ENCODE data around the gene DGUOK. TPM values are rescaled to one million over a fixed set of nuclear protein-coding genes. Genes with fewer than 3 reads are reported as not detected.
"Not testable (repeated sequence)": the region's sequence is repeated elsewhere in the genome, so short reads cannot be mapped to it uniquely, and the experiment has no call there.

The DGUOK gene
- total RNA-seq, 1 donor from 2014 or later: 18.1 TPM

- no peak for ATAC-seq
- DNase-seq: no peak
- intact Hi-C loops (cut with micrococcal nuclease): no loop called here
Measured at GRCh38 chr2:73897240-73897583, 29.5 kb upstream of the DGUOK start.

GRCh38 chr2:73897934-73898333, 28.7 kb upstream of the DGUOK start:
- no peak for DNase-seq
- intact Hi-C loops (cut with micrococcal nuclease): no loop called here
- no peak for ATAC-seq

GRCh38 chr2:73899801-73900336, 26.8 kb upstream of the DGUOK start:
- no peak for DNase-seq
- no peak for ATAC-seq
- intact Hi-C loops (cut with micrococcal nuclease): no loop called here

- ATAC-seq (no peak), DNase-seq (no peak)
- intact Hi-C loops (cut with micrococcal nuclease): no loop called here
Measured at GRCh38 chr2:73901143-73901542, 25.5 kb upstream of the DGUOK start.

GRCh38 chr2:73902284-73902683, 24.4 kb upstream of the DGUOK start:
- no peak for ATAC-seq
- no peak for DNase-seq
- intact Hi-C loops (cut with micrococcal nuclease): no loop called here

GRCh38 chr2:73903313-73903712, 23.4 kb upstream of the DGUOK start:
- ATAC-seq: no peak
- no peak for DNase-seq
- intact Hi-C loops (cut with micrococcal nuclease): no loop called here

GRCh38 chr2:73903949-73904613, 22.6 kb upstream of the DGUOK start:
- ATAC-seq; intact Hi-C loops (cut with micrococcal nuclease); DNase-seq: not testable (repeated sequence)

- DNase-seq (no peak), ATAC-seq (no peak)
- intact Hi-C loops (cut with micrococcal nuclease): no loop called here
Measured at GRCh38 chr2:73904952-73905351, 21.7 kb upstream of the DGUOK start.

- no peak for DNase-seq
Measured at GRCh38 chr2:73906847-73907505, 19.7 kb upstream of the DGUOK start.

GRCh38 chr2:73907840-73908452, 18.7 kb upstream of the DGUOK start:
- peak; percentile 63 for ATAC-seq
- intact Hi-C loops (cut with micrococcal nuclease): no loop called here
- DNase-seq: no peak

More at GRCh38 chr2:73906847-73907505, 19.7 kb upstream of the DGUOK start:
- ATAC-seq: no peak
- intact Hi-C loops (cut with micrococcal nuclease): no loop called here

GRCh38 chr2:73908689-73909652, 17.7 kb upstream of the DGUOK start:
- DNase-seq: no peak
- intact Hi-C loops (cut with micrococcal nuclease): no loop called here
- no peak for ATAC-seq

GRCh38 chr2:73910873-73911547, 15.7 kb upstream of the DGUOK start:
- intact Hi-C loops (cut with micrococcal nuclease): no loop called here
- ATAC-seq (no peak), DNase-seq (no peak)

- intact Hi-C loops (cut with micrococcal nuclease): no loop called here
- ATAC-seq: no peak
- no peak for DNase-seq
Measured at GRCh38 chr2:73911548-73912208, 15.0 kb upstream of the DGUOK start.

GRCh38 chr2:73913414-73914054, 13.1 kb upstream of the DGUOK start:
- ATAC-seq (no peak), DNase-seq (no peak)
- intact Hi-C loops (cut with micrococcal nuclease): no loop called here

GRCh38 chr2:73914667-73915066, 12.0 kb upstream of the DGUOK start:
- DNase-seq: no peak
- no peak for ATAC-seq
- intact Hi-C loops (cut with micrococcal nuclease): no loop called here

GRCh38 chr2:73915437-73915993, 11.2 kb upstream of the DGUOK start:
- intact Hi-C loops (cut with micrococcal nuclease): no loop called here
- DNase-seq (no peak), ATAC-seq (no peak)

GRCh38 chr2:73916666-73917065, 10.0 kb upstream of the DGUOK start:
- no peak for ATAC-seq
- intact Hi-C loops (cut with micrococcal nuclease): no loop called here

GRCh38 chr2:73917296-73917695, 9.4 kb upstream of the DGUOK start:
- no peak for DNase-seq
- intact Hi-C loops (cut with micrococcal nuclease): no loop called here
- no peak for ATAC-seq

More at GRCh38 chr2:73916666-73917065, 10.0 kb upstream of the DGUOK start:
- DNase-seq: no peak

All from left ventricle myocardium superior (tissue), 1 donor.